ENCODE results near the gene PPFIA3.

DNA sequence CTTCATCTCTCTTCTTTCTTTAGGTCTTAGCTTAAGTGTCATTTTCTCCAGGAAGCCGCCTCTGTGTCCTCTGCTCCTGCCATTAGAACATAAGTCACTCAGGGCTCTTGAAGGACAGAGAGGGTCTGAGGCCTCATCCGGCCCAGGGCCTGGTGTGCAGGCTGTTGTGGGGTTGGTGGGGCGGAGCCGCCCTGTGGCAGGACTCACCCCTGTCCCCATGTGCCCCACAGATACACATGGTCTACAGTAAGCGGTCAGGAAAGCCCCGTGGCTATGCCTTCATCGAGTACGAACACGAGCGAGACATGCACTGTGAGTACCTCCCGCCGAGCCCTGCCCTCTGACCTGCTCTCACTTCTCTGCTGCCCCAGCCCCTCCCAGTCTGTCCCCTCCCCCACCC lies 18.2 kb upstream of the PPFIA3 start:
- TF ChIP-seq, protein P1, sequence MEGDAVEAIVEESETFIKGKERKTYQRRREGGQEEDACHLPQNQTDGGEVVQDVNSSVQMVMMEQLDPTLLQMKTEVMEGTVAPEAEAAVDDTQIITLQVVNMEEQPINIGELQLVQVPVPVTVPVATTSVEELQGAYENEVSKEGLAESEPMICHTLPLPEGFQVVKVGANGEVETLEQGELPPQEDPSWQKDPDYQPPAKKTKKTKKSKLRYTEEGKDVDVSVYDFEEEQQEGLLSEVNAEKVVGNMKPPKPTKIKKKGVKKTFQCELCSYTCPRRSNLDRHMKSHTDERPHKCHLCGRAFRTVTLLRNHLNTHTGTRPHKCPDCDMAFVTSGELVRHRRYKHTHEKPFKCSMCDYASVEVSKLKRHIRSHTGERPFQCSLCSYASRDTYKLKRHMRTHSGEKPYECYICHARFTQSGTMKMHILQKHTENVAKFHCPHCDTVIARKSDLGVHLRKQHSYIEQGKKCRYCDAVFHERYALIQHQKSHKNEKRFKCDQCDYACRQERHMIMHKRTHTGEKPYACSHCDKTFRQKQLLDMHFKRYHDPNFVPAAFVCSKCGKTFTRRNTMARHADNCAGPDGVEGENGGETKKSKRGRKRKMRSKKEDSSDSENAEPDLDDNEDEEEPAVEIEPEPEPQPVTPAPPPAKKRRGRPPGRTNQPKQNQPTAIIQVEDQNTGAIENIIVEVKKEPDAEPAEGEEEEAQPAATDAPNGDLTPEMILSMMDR (IDR thresholded peaks at IDR 0.05 in 8 of 11, conservative IDR thresholded peaks at IDR 0.05 in 3 of 11): no peak
- peak in 2 of 3 donors; percentile 14 to 50 for TF ChIP-seq POLR2AphosphoS5 (IDR thresholded peaks at IDR 0.05)
- TF ChIP-seq POLR2A (IDR thresholded peaks at IDR 0.05): no peak

All from spleen (tissue), 7 donors.